ENCODE measurements around the gene ARHGAP18. TPM values are rescaled to one million over a fixed set of nuclear protein-coding genes. Genes with fewer than 3 reads are reported as not detected.

ARHGAP18 gene
- total RNA-seq, 1 experiment from 2014 or later = 2.4 TPM

DNA sequence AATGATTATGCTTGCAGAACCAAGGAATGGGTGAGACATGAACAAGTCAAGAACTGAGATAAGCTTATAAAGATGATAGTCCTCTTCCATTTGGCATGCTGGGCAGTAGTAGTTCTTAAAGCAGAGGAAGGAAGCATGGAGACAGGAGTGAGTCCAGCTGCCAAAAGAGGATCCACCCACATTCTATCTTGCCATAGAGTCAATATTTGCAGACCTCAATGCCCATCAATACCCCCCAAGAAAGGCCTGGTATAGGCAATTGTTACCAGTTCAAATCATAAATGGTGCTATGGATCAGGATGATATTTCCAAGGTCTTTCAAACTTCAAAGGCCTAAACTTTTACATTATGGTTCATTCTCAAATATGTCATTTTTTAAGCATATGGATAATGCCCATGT, 4.8 kb downstream of the ARHGAP18 start:
- H2AK5ac ChIP-seq (ENCODE audit: insufficient read length, low read length) = no peak overlapping the region
- H4K20me1 ChIP-seq (ENCODE audit: control insufficient read depth, insufficient read depth, insufficient read length) = no peaks in the 10 kb centered on the region
- H3K79me2 ChIP-seq (ENCODE audit: insufficient read depth, low read length) = no peaks in the 10 kb centered on the region
- H4K5ac ChIP-seq (ENCODE audit: insufficient read length, low read depth, low read length) = no peak overlapping the region
- no peak overlapping the region for H2BK20ac ChIP-seq (ENCODE audit: low read depth, low read length, poor library complexity, severe bottlenecking)
- Mint-ChIP-seq H3K9me3 (no peaks in the 10 kb centered on the region), H3K27ac (no peak overlapping the region), H3K4me3 (no peak overlapping the region), H3K4me1 (peaks cover 19 to 20% of the 10 kb centered on the region in 2 experiments), H3K36me3 (ENCODE audit: insufficient read depth in 1 of 3, low read depth in 3 of 3) (no peaks in the 10 kb centered on the region; a peak in 1 of 7 replicates), H3K27me3 (ENCODE audit: low read depth) (no peaks in the 10 kb centered on the region)
- H3K23ac ChIP-seq (ENCODE audit: insufficient read length, low read depth, low read length) = no peak overlapping the region
- no peak overlapping the region for H2BK12ac ChIP-seq (ENCODE audit: insufficient read length, low read depth, low read length)
- no peak overlapping the region for H2BK5ac ChIP-seq (ENCODE audit: insufficient read length, low read length)
- no peaks in the 10 kb centered on the region for H3K4me1 ChIP-seq (ENCODE audit: insufficient read depth, low read length)
- no peak overlapping the region for H3K27ac ChIP-seq (ENCODE audit: insufficient read length, low read depth, low read length)
- no peak overlapping the region for H3K9ac ChIP-seq (ENCODE audit: extremely low read depth, insufficient read length, low read length)
- no peaks in the 10 kb centered on the region for H3K79me1 ChIP-seq (ENCODE audit: insufficient read depth, low read depth, low read length, poor library complexity, severe bottlenecking)
- no peak overlapping the region for H3K56ac ChIP-seq (ENCODE audit: insufficient read length, low read depth, low read length)
- H3K14ac ChIP-seq (ENCODE audit: insufficient read depth, low read length) = no peak overlapping the region
- no peak for DNase-seq
- peaks cover 6% of the 10 kb centered on the region for H3K23me2 ChIP-seq (ENCODE audit: insufficient read length, low read depth, low read length, poor library complexity, severe bottlenecking)
- no peak overlapping the region for H2AFZ ChIP-seq (ENCODE audit: low read length)
- no peak overlapping the region for H4K8ac ChIP-seq (replicated peaks; ENCODE audit: insufficient read length, low read depth, low read length)
- no peak overlapping the region for H3T11ph ChIP-seq (ENCODE audit: low read length)
- no peak overlapping the region for H2BK15ac ChIP-seq (ENCODE audit: low read depth, low read length)
- TF ChIP-seq, protein P1, sequence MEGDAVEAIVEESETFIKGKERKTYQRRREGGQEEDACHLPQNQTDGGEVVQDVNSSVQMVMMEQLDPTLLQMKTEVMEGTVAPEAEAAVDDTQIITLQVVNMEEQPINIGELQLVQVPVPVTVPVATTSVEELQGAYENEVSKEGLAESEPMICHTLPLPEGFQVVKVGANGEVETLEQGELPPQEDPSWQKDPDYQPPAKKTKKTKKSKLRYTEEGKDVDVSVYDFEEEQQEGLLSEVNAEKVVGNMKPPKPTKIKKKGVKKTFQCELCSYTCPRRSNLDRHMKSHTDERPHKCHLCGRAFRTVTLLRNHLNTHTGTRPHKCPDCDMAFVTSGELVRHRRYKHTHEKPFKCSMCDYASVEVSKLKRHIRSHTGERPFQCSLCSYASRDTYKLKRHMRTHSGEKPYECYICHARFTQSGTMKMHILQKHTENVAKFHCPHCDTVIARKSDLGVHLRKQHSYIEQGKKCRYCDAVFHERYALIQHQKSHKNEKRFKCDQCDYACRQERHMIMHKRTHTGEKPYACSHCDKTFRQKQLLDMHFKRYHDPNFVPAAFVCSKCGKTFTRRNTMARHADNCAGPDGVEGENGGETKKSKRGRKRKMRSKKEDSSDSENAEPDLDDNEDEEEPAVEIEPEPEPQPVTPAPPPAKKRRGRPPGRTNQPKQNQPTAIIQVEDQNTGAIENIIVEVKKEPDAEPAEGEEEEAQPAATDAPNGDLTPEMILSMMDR (conservative IDR thresholded peaks at IDR 0.05) = no peak
- no peak overlapping the region for H2BK120ac ChIP-seq (ENCODE audit: low read depth, low read length, poor library complexity, severe bottlenecking)
- no peak overlapping the region for H3K4me2 ChIP-seq (ENCODE audit: insufficient read depth, insufficient read length, low read length)
- H3K18ac ChIP-seq (ENCODE audit: insufficient read length, low read depth, low read length) = no peak overlapping the region
- no peaks in the 10 kb centered on the region for H3K27me3 ChIP-seq (ENCODE audit: insufficient read depth, low read length)
- H4K91ac ChIP-seq (ENCODE audit: insufficient read length, low read depth, low read length) = no peak overlapping the region
- no peaks in the 10 kb centered on the region for H3K9me3 ChIP-seq (ENCODE audit: control insufficient read depth, low read depth, low read length)
- H3K4ac ChIP-seq (ENCODE audit: low read depth, low read length) = no peak overlapping the region
